ENCODE results near the gene ARL13A. TPM values are rescaled to one million over a fixed set of nuclear protein-coding genes. Genes with fewer than 3 reads are reported as not detected.
"Not testable (repeated sequence)": the region's sequence is repeated elsewhere in the genome, so short reads cannot be mapped to it uniquely, and the experiment has no call there.

ARL13A gene
- total RNA-seq, 2 experiments from 2014 or later = not detected

- H3K9me3 Mint-ChIP-seq = no peaks in the 10 kb centered on the region
- ChIA-PET POLR2A (no interaction called here), CTCF (no interaction called here)
- H3K27me3 Mint-ChIP-seq = no peaks in the 10 kb centered on the region
- H3K36me3 Mint-ChIP-seq = peaks cover 3% of the 10 kb centered on the region
- H3K4me1 Mint-ChIP-seq (ENCODE audit: low read depth) = peaks cover 15% of the 10 kb centered on the region
- no peak overlapping the region for H3K4me3 Mint-ChIP-seq
- DNase-seq = no peak
- intact Hi-C loops (cut with micrococcal nuclease) = loop anchor here (10.0 kb wide), 2 partner anchors 55 to 205 kb away; partner anchors contain the start of gene TRMT2B
- H3K27ac Mint-ChIP-seq = no peak overlapping the region
Measured at GRCh38 chrX:100999451-100999850, 29.9 kb downstream of the ARL13A start.

GRCh38 chrX:101009090-101009489 is 39.6 kb downstream of the ARL13A start:
- no peak for DNase-seq

GRCh38 chrX:101012031-101012430 is 42.5 kb downstream of the ARL13A start:
- CTCF ChIA-PET; H3K9me3 Mint-ChIP-seq; H3K4me3 Mint-ChIP-seq; intact Hi-C loops (cut with micrococcal nuclease); H3K27me3 Mint-ChIP-seq; DNase-seq; H3K4me1 Mint-ChIP-seq (ENCODE audit: low read depth); H3K27ac Mint-ChIP-seq; POLR2A ChIA-PET: not testable (repeated sequence)
- H3K36me3 Mint-ChIP-seq = peaks cover 12% of the 10 kb centered on the region

More at GRCh38 chrX:101009090-101009489, 39.6 kb downstream of the ARL13A start:
- H3K4me3 Mint-ChIP-seq = no peak overlapping the region
- H3K36me3 Mint-ChIP-seq = peaks cover 15% of the 10 kb centered on the region
- intact Hi-C loops (cut with micrococcal nuclease) = no loop called here
- H3K4me1 Mint-ChIP-seq (ENCODE audit: low read depth) = no peaks in the 10 kb centered on the region
- H3K27me3 Mint-ChIP-seq = no peaks in the 10 kb centered on the region
- CTCF ChIA-PET = no interaction called here
- POLR2A ChIA-PET = interaction anchor here (0.6 kb wide), 1 partner anchor 189 kb away, joined by 4 read pairs; the partner anchor contains the start of gene CSTF2
- no peak overlapping the region for H3K27ac Mint-ChIP-seq
- H3K9me3 Mint-ChIP-seq = no peaks in the 10 kb centered on the region

- intact Hi-C loops (cut with micrococcal nuclease) = no loop called here
- no peak for DNase-seq
- peaks cover 24% of the 10 kb centered on the region for H3K36me3 Mint-ChIP-seq
- H3K27me3 Mint-ChIP-seq = no peaks in the 10 kb centered on the region
- no peak overlapping the region for H3K4me3 Mint-ChIP-seq
- CTCF ChIA-PET = no interaction called here
- H3K9me3 Mint-ChIP-seq = no peaks in the 10 kb centered on the region
- POLR2A ChIA-PET = no interaction called here
- peaks cover 3% of the 10 kb centered on the region for H3K4me1 Mint-ChIP-seq (ENCODE audit: low read depth)
- no peak overlapping the region for H3K27ac Mint-ChIP-seq
Measured at GRCh38 chrX:101022020-101022419, 52.5 kb downstream of the ARL13A start.

- Mint-ChIP-seq H3K4me3 (no peak overlapping the region), H3K27ac (no peak overlapping the region), H3K27me3 (no peaks in the 10 kb centered on the region), H3K4me1 (ENCODE audit: low read depth) (peaks cover 3% of the 10 kb centered on the region), H3K9me3 (no peaks in the 10 kb centered on the region), H3K36me3 (peaks cover 26% of the 10 kb centered on the region)
- POLR2A ChIA-PET = no interaction called here
- DNase-seq = no peak
- CTCF ChIA-PET = no interaction called here
- intact Hi-C loops (cut with micrococcal nuclease) = no loop called here
Measured at GRCh38 chrX:101025126-101025525, 55.6 kb downstream of the ARL13A start.

- POLR2A ChIA-PET = no interaction called here
- no peak overlapping the region for H3K4me3 Mint-ChIP-seq
- H3K4me1 Mint-ChIP-seq (ENCODE audit: low read depth) = peaks cover 3% of the 10 kb centered on the region
- intact Hi-C loops (cut with micrococcal nuclease) = no loop called here
- peaks cover 21% of the 10 kb centered on the region for H3K36me3 Mint-ChIP-seq
- CTCF ChIA-PET = no interaction called here
- H3K9me3 Mint-ChIP-seq = no peaks in the 10 kb centered on the region
- no peak for DNase-seq
- H3K27me3 Mint-ChIP-seq = no peaks in the 10 kb centered on the region
- no peak overlapping the region for H3K27ac Mint-ChIP-seq
Measured at GRCh38 chrX:101028562-101028961, 59.1 kb downstream of the ARL13A start.

GRCh38 chrX:101029665-101030064 is 60.2 kb downstream of the ARL13A start:
- intact Hi-C loops (cut with micrococcal nuclease) = no loop called here

GRCh38 chrX:101037231-101037630 is 67.7 kb downstream of the ARL13A start:
- Mint-ChIP-seq H3K27ac (no peak overlapping the region), H3K27me3 (no peaks in the 10 kb centered on the region), H3K9me3 (no peaks in the 10 kb centered on the region), H3K4me3 (no peak overlapping the region), H3K4me1 (ENCODE audit: low read depth) (peaks cover 4% of the 10 kb centered on the region), H3K36me3 (peaks cover 10% of the 10 kb centered on the region)
- DNase-seq = no peak
- CTCF ChIA-PET = no interaction called here
- POLR2A ChIA-PET = no interaction called here
- intact Hi-C loops (cut with micrococcal nuclease) = no loop called here

More at GRCh38 chrX:101029665-101030064, 60.2 kb downstream of the ARL13A start:
- Mint-ChIP-seq H3K27me3 (no peaks in the 10 kb centered on the region), H3K9me3 (no peaks in the 10 kb centered on the region), H3K4me3 (no peak overlapping the region), H3K36me3 (peaks cover 21% of the 10 kb centered on the region), H3K4me1 (ENCODE audit: low read depth) (peaks cover 3% of the 10 kb centered on the region), H3K27ac (no peak overlapping the region)
- ChIA-PET POLR2A (no interaction called here), CTCF (no interaction called here)
- DNase-seq = no peak

GRCh38 chrX:101040197-101040596 is 70.7 kb downstream of the ARL13A start:
- Mint-ChIP-seq H3K36me3 (peaks cover 9% of the 10 kb centered on the region), H3K27me3 (no peaks in the 10 kb centered on the region), H3K4me3 (no peak overlapping the region), H3K27ac (no peak overlapping the region), H3K4me1 (ENCODE audit: low read depth) (peaks cover 7% of the 10 kb centered on the region), H3K9me3 (no peaks in the 10 kb centered on the region)
- DNase-seq = peak; percentile 15
- CTCF ChIA-PET = interaction anchor here (0.6 kb wide), 1 partner anchor 190 kb away, joined by 3 read pairs; no protein-coding TSS in a partner anchor
- POLR2A ChIA-PET = no interaction called here
- intact Hi-C loops (cut with micrococcal nuclease) = no loop called here

Other genes starting within 250 kb of the ARL13A start
- gene SYTL4, start 237.6 kb upstream of the ARL13A start, total RNA-seq = not detected
- 10 to 100 TPM; 41.3 to 42.8 TPM for gene CSTF2, start 149.3 kb upstream of the ARL13A start, total RNA-seq
- gene NOX1, start 95.3 kb upstream of the ARL13A start, total RNA-seq = not detected
- gene XKRX, start 40.8 kb upstream of the ARL13A start, total RNA-seq = under 1 TPM; 0.45 to 0.48 TPM
- 10 to 100 TPM; 19.6 to 21.2 TPM for gene TRMT2B, start 82.4 kb downstream of the ARL13A start, total RNA-seq
- not detected for gene TMEM35A, start 109.2 kb downstream of the ARL13A start, total RNA-seq
- 10 to 100 TPM; 21.1 to 22.3 TPM for gene CENPI, start 128.5 kb downstream of the ARL13A start, total RNA-seq